Activated CD4-positive, alpha-beta T cell treated with anti-CD3 and anti-CD28 coated beads, Interleukin-10, Interleukin-2, amounts not matched to agents 100 ng/mL and 50 ng/mL, durations not matched to agents 16 hours and 8 hours (primary cell): ENCODE measurements around the gene SCCPDH.
"Not testable (repeated sequence)": the region's sequence is repeated elsewhere in the genome, so short reads cannot be mapped to it uniquely, and the experiment has no call there.

ENCODE experiments used
- DNase-seq: peaks from one replicate; pipeline ENCODE4 v3.0.0-alpha.2; 2020

Gene SCCPDH

GRCh38 chr1:246708166-246708565 lies 16.0 kb upstream of the SCCPDH start:
- no peak for DNase-seq

- DNase-seq, result no peak
Measured at GRCh38 chr1:246709196-246709595, 15.0 kb upstream of the SCCPDH start.

- DNase-seq, result no peak
Measured at GRCh38 chr1:246709835-246710234, 14.4 kb upstream of the SCCPDH start.

GRCh38 chr1:246711548-246712003 lies 12.6 kb upstream of the SCCPDH start:
- no peak for DNase-seq

- DNase-seq, result not testable (repeated sequence)
Measured at GRCh38 chr1:246712428-246712827, 11.8 kb upstream of the SCCPDH start.

GRCh38 chr1:246719361-246719760 lies 4.8 kb upstream of the SCCPDH start:
- not testable (repeated sequence) for DNase-seq

GRCh38 chr1:246720814-246721213 lies 3.4 kb upstream of the SCCPDH start:
- DNase-seq, result not testable (repeated sequence)

GRCh38 chr1:246722720-246723119 lies 1.5 kb upstream of the SCCPDH start:
- no peak for DNase-seq

- peak; percentile 27 for DNase-seq
Measured at GRCh38 chr1:246724731-246725095, 504 bp downstream of the SCCPDH start.

GRCh38 chr1:246725191-246725590 lies 982 bp downstream of the SCCPDH start:
- no peak for DNase-seq

- DNase-seq, result no peak
Measured at GRCh38 chr1:246726255-246726679, 2.1 kb downstream of the SCCPDH start.

- no peak for DNase-seq
Measured at GRCh38 chr1:246726881-246727280, 2.7 kb downstream of the SCCPDH start.

- no peak for DNase-seq
Measured at GRCh38 chr1:246727594-246727993, 3.4 kb downstream of the SCCPDH start.

GRCh38 chr1:246728311-246728710 lies 4.1 kb downstream of the SCCPDH start:
- DNase-seq, result no peak

- DNase-seq, result not testable (repeated sequence)
Measured at GRCh38 chr1:246729040-246729439, 4.8 kb downstream of the SCCPDH start.

GRCh38 chr1:246730839-246731238 lies 6.6 kb downstream of the SCCPDH start:
- no peak for DNase-seq

- not testable (repeated sequence) for DNase-seq
Measured at GRCh38 chr1:246731873-246732272, 7.7 kb downstream of the SCCPDH start.

- no peak for DNase-seq
Measured at GRCh38 chr1:246733704-246734103, 9.5 kb downstream of the SCCPDH start.

GRCh38 chr1:246734866-246735265 lies 10.7 kb downstream of the SCCPDH start:
- no peak for DNase-seq

GRCh38 chr1:246735735-246736134 lies 11.5 kb downstream of the SCCPDH start:
- DNase-seq, result no peak

GRCh38 chr1:246742396-246742795 lies 18.2 kb downstream of the SCCPDH start:
- no peak for DNase-seq

- DNase-seq, result not testable (repeated sequence)
Measured at GRCh38 chr1:246746155-246746554, 21.9 kb downstream of the SCCPDH start.

GRCh38 chr1:246748006-246748405 lies 23.8 kb downstream of the SCCPDH start:
- no peak for DNase-seq

GRCh38 chr1:246748867-246749266 lies 24.7 kb downstream of the SCCPDH start:
- DNase-seq, result no peak

GRCh38 chr1:246750752-246751151 lies 26.5 kb downstream of the SCCPDH start:
- DNase-seq, result no peak
